ENCODE data around the gene THAP5. TPM values are rescaled to one million over a fixed set of nuclear protein-coding genes. Genes with fewer than 3 reads are reported as not detected.
"Not testable (repeated sequence)": the region's sequence is repeated elsewhere in the genome, so short reads cannot be mapped to it uniquely, and the experiment has no call there.

The THAP5 gene
- total RNA-seq, 1 donor from 2014 or later, result 16.5 TPM

DNA sequence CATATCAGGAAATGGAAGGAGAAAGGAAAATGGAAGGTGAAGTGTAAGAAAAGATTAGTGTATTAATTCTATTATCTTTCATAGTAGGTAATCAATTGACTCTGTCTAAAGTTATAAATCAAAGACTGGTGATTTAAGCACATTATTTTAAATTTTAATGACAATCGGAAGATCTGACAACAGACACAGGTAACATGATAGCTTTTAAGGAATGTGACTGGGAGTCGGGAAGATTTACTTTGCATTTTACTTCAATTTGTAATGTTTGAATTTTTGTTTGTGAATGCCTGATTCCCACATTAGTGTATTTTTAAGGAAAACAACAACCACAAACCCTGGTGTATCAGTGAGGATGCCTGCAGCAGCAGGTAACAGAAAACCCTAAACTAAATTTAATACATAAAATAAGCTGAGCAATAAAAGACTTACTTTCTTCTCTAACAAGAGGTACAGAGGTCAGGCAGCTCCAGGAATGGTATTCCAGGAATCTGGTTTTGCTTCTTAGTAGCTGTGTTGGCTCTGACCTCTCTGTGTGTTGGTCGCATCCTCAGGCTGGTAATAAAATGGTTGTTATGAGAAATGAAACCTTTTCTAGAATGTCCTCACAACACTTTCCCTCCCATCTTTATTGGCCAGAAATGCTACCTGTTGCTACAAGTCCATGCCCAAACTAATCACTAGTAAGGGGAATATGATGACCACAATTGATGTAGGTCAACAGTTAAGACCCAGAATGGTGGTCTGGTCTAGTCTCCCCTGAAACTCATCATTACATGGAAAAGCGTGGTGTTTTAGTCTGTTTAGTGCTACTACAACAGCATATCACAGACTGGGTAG lies 12.4 kb upstream of the THAP5 start:
- no peak for DNase-seq

DNA sequence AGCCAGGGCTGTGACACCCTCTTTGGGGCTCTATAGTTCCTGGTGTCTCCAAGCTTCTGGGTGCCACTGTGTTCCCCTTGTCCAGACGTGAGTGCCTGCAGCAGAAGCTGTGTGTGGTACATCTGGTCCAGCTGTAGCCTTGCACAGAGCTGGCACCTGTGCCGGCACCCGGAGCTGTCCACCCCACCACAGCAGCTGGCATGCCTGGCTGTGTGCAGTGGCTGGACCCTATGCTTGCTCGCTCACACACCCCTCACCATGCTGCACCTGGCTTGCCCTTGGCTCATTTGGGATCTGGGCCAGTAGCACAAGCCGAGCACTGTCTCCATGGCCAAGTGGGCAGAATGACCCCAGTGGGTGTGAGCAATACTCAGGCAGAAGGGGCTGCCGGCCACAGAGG lies 10.8 kb upstream of the THAP5 start:
- no peak for DNase-seq

DNA sequence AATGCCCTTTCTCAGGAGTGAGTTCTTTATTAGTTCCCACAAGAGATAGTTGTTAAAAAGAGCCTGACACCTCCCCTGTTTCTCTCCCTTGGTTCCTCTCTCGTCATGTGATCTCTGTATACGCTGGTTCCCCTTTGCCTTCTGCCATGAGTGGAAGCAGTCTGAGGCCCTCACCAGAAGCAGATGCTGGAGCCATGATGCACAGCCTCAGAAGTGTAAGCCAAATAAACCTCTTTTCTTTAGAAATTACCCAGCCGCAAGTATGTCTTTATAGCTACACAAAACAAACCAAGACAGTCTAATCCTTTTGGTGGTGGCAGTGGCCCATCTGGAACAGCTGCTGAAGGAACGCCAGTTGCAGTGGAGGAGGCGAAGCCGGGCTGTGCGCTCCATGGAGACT lies 9.4 kb upstream of the THAP5 start:
- no peak for DNase-seq

GRCh38 chr7:108576116-108576515 lies 6.6 kb upstream of the THAP5 start:
- no peak for DNase-seq

- no peak for DNase-seq
Observed at GRCh38 chr7:108575156-108575555, 5.7 kb upstream of the THAP5 start.

DNA sequence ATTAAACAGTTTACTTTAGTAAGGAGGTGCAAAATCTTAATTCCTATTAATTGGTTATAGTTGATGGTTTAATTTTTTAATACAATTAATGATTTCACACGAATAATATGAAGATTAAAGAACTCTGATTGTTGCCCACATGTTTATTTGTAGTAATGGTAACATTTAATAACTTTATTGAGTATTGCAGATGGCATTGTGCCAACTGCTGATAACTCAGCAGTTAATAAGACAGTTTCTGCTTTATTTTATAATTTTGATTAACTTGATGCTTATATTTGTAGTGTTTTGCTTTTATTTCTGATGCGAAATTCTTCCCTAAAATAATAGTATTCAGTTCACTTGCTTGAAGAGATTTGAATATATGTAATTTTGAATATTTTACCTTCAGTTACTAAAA lies 3.0 kb upstream of the THAP5 start:
- DNase-seq, result no peak

- DNase-seq, result peak; percentile 71
Observed at GRCh38 chr7:108570146-108570755, 745 bp upstream of the THAP5 start.

DNA sequence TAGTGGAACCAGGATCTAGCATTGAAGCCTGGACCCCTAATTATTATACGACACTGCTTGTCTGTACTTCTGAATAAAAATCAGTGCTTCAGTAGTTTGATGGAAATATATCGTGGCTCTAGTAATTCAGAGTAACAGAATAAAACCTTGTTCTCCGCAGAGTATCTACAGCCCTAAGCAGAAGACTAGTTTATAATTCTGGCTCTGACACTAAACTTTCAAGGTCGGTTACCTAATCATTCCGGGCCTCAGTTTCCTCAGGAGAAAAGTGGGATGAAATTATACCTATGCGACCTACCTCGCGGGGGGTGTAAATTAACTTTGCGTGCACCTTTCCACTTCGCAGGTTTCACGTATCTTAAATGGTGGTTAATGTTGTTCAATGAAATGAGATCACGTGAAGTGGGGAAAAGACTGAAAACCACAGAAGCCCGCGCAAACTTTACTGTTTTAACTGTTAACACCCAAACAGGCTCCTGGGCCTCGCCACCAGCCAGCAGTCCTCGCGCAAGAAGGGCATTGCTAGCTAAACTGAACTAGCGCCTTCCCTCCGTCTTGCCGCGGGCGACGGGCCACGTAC lies 615 bp downstream of the THAP5 start:
- DNase-seq, result no peak

DNA sequence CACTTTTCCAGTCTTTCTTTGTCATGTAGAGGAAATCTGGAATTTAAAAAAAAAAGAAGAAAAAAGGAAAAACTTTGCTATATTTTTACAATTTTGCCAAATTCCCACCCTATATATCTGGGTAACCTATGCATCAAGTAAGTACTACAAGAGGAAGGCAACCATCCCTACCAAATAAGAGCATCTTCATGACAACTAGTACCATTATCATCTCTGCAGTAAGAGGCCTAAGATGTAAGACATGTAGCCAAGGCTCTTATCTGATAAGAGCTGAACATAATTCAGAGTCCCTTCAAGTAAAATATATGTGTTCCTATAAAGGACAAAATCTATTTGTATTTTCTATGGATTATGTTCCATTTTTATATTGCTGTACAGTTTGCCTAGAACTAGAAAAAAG lies 3.5 kb downstream of the THAP5 start:
- DNase-seq, result no peak

DNA sequence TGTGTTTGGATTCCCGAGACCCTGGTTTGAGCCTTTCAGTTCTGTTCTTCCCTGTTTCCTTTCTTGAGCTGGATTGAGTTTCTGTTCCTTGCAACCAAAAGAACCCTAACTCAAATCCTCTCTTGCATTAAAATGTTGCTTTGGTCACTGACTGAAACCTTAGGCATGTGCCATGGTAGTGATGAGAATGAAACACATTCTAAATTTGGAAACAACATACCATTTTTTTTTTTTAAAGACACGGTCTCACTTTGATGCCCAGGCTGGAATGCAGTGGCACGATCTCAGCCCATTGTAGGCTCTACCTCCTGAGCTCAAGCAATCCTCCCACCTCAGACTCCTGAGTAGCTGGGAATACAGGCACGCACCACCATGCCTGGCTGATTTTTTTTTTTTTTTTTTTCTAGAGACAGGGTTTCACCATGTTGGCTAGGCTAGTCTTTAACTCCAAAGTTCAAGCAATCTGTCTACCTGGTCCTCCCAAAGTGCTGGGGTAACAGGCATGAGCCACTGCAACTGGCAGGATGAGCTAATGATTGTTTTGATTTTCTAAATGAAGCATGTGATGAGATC lies 8.4 kb downstream of the THAP5 start:
- DNase-seq, result no peak

DNA sequence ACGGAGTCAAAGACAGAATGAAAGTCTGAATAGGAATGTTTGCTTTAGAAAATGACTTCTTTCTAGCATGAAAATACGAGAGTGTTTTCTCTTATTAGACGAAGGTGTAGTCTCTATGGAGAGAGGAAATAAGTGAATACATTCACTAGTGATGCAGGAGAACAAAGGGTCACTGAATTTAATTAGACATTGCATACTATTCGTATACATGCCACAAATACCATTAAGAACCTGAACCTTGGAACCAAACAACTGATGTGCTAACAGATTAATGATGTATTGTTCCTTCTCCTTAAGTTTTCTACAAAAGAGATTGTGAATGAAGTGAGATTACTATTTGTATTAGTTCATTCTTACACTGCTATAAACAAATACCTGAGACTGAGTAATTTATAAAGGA lies 10.3 kb downstream of the THAP5 start:
- no peak for DNase-seq

GRCh38 chr7:108557617-108558016 lies 11.9 kb downstream of the THAP5 start:
- no peak for DNase-seq

DNA sequence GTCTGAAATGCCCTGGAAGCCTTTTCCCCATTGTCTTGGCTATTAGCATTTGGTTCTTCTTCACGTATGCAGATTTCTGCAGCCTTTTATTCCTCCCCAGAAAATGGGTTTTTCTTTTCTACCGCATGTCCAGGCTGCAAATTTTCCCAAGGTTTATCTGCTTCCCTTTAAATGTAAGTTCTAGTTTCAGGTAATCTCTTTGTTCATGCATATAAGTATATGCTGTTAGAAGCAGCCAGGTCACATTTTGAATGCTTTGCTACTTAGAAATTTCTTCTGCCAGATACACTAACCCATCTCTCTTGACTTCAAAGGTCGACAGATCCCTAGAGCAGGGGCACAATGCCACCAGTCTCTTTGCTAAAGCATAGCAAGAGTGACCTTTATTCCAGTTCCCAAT lies 12.3 kb downstream of the THAP5 start:
- DNase-seq, result no peak

DNA sequence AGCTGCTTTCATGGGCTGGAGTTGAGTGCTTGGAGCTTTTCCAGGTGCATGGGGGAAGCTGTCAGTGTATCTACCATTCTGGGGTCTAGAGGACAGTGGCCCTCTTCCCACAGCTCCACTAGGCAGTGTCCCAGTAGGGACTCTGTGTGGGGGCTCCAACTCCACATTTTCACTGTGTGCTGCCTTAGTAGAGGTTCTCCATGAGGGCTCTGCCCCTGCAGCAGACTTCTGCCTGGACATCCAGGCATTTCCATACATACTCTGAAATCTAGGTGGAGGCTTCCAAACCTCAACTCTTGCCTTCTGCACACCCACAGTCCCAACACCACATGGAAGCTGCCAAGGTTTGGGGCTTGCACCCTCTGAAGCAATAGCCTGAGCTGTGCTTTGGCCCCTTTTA lies 12.8 kb downstream of the THAP5 start:
- DNase-seq, result not testable (repeated sequence)

GRCh38 chr7:108548141-108548896 lies 21.2 kb downstream of the THAP5 start:
- DNase-seq, result not testable (repeated sequence)

DNA sequence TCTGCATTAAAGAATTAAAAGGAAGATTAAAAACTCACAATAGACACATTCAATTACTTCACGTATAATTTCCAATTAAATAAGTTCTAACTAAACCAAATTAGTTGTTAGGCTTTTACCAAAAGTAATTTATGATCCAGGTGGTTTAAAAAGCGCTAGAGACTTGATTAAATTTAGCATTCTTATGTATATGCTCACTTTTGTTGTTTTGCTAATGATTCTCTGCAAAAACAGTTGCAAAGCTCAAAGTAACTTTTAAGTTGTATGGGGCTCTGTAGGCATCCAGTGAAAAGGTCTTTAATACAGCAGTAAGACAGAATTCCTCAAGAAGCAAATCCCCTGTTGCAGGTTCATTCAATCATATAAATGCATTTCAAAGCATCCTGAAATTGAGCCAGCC lies 28.0 kb downstream of the THAP5 start:
- DNase-seq, result no peak

- not testable (repeated sequence) for DNase-seq
Observed at GRCh38 chr7:108538685-108539084, 30.8 kb downstream of the THAP5 start.

GRCh38 chr7:108538236-108538635 lies 31.3 kb downstream of the THAP5 start:
- not testable (repeated sequence) for DNase-seq

- no peak for DNase-seq
Observed at GRCh38 chr7:108537229-108537628, 32.3 kb downstream of the THAP5 start.

- no peak for DNase-seq
Observed at GRCh38 chr7:108535744-108536143, 33.8 kb downstream of the THAP5 start.

GRCh38 chr7:108535257-108535656 lies 34.2 kb downstream of the THAP5 start:
- no peak for DNase-seq

DNA sequence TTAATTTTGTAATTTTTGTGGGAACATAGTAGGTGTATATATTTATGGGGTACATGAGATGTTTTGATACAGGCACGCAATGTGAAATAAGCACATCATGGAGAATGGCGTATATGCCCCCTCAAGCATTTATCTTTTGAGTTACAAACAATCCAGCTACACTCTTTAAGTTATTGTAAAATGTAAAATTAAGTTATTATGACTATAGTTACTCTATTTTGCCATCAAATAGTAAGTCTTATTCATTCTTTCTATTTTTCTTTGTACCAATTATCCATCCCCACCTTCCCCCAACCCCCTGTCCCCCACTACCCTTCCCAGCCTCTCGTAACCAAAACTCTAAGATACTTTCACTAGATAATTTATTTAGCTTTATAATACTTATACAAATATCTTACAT lies 35.8 kb downstream of the THAP5 start:
- no peak for DNase-seq

- no peak for DNase-seq
Observed at GRCh38 chr7:108529341-108529740, 40.2 kb downstream of the THAP5 start.
